HepG2 (cell line): ENCODE results near the gene LPO. TPM values are rescaled to one million over a fixed set of nuclear protein-coding genes. Genes with fewer than 3 reads are reported as not detected.

Experiments used
- BCL6 ChIP-seq: IDR thresholded peaks from 2 replicates; pipeline ENCODE4 v1.6.1; 2016; ENCODE audit warnings: missing genetic modification reagents, missing compliant biosample characterization
- DPF2 ChIP-seq: sonication (generic); formaldehyde crosslinking; IDR thresholded peaks from 2 replicates; pipeline ENCODE4 v1.4.0; 2020; ENCODE audit warnings: mild to moderate bottlenecking, low read depth, missing genetic modification reagents, borderline replicate concordance
- EEA1 ChIP-seq: sonication (generic); formaldehyde crosslinking; IDR thresholded peaks from 2 replicates; pipeline ENCODE4 v1.5.1; 2020; ENCODE audit warnings: mild to moderate bottlenecking, missing genetic modification reagents, borderline replicate concordance
- FOXO1 ChIP-seq: sonication (generic); formaldehyde crosslinking; IDR thresholded peaks from 2 replicates; pipeline ENCODE4 v1.4.0; 2020; ENCODE audit warnings: missing genetic modification reagents
- KLF11 ChIP-seq: IDR thresholded peaks from 2 replicates; pipeline ENCODE4 v1.6.1; 2016; ENCODE audit warnings: missing compliant biosample characterization
- RFX3 ChIP-seq: IDR thresholded peaks from 2 replicates; pipeline ENCODE4 v1.6.1; 2016; ENCODE audit warnings: missing biosample characterization, missing genetic modification reagents
- TFAP4 ChIP-seq: sonication (generic); IDR thresholded peaks from 2 replicates; pipeline ENCODE4 v1.6.1; 2016; ENCODE audit warnings: low read depth, borderline replicate concordance
- ZNF20 ChIP-seq: sonication (generic); formaldehyde crosslinking; IDR thresholded peaks from 2 replicates; pipeline ENCODE4 v1.4.0; 2020; ENCODE audit warnings: mild to moderate bottlenecking, moderate library complexity, missing genetic modification reagents
- ZNF280D ChIP-seq: sonication (generic); formaldehyde crosslinking; IDR thresholded peaks from 2 replicates; pipeline ENCODE4 v1.5.1; 2020; ENCODE audit warnings: mild to moderate bottlenecking, missing genetic modification reagents
- ZNF546 ChIP-seq: sonication (generic); formaldehyde crosslinking; conservative IDR thresholded peaks from 2 replicates; pipeline ENCODE4 v1.8.1; 2023; ENCODE audit warnings: mild to moderate bottlenecking, missing genetic modification reagents
- ZNF574 ChIP-seq: sonication (generic); formaldehyde crosslinking; IDR thresholded peaks from 2 replicates; pipeline ENCODE4 v1.4.0; 2020; ENCODE audit warnings: missing genetic modification reagents
- ZNF687 ChIP-seq: sonication (generic); formaldehyde crosslinking; IDR thresholded peaks from 2 replicates; pipeline ENCODE4 v1.5.1; 2020; ENCODE audit warnings: mild to moderate bottlenecking, missing genetic modification reagents, moderate library complexity
- ZNF800 ChIP-seq: sonication (generic); formaldehyde crosslinking; IDR thresholded peaks from 2 replicates; pipeline ENCODE4 v1.4.0; 2020; ENCODE audit warnings: missing genetic modification reagents
- ZSCAN5A ChIP-seq: sonication (generic); formaldehyde crosslinking; IDR thresholded peaks from 2 replicates; pipeline ENCODE4 v1.8.0; 2022; ENCODE audit warnings: mild to moderate bottlenecking, missing genetic modification reagents, borderline replicate concordance
- polyA plus RNA-seq, 8 experiments: library from polyadenylated mRNA; depleted of rRNA in 3 of 8; stranded (reverse) in 7 of 8; unstranded in 1 of 8; fragments of >200 nt; fragmentation: Illumina TruSeq in 4 of 8; extraction: Trizol in 4 of 8; gene quantifications; 2 replicates each; pipeline versions ENCODE4 v1.2.1 to v1.2.3, GENCODE V29; 2011 to 2016; ENCODE audit warnings: low read depth in 4 of 8, missing spikeins in 1 of 8, mixed read lengths in 1 of 8; ENCODE audit not compliant: insufficient read depth in 1 of 8
- total RNA-seq, 5 experiments: library from RNA; depleted of rRNA; stranded (reverse); fragments of >200 nt; fragmentation: Illumina TruSeq; extraction: Trizol; gene quantifications; 2 replicates each; pipeline ENCODE4 v1.2.3, GENCODE V29; 2016; ENCODE audit warnings: low read depth in 1 of 5

Gene LPO
- total and polyA plus RNA-seq, 2 of the 13 experiments (the other 11 are each of a cell fraction or from before 2014, with no cell fraction given): not detected

- TF ChIP-seq ZNF280D (CRISPR knock-in tag): no peak
- 0 out of 2 replicates have a peak, but pooled peaks have one; percentile 24 for TF ChIP-seq ZNF574 (CRISPR knock-in tag)
- TF ChIP-seq ZNF800 (CRISPR knock-in tag): peak; percentile 84
- 0 out of 2 replicates have a peak, but pooled peaks have one; percentile 45 for TF ChIP-seq ZNF546 (CRISPR knock-in tag)
- TF ChIP-seq DPF2: no peak
- TF ChIP-seq ZSCAN5A (CRISPR knock-in tag): no peak
- TF ChIP-seq RFX3 (CRISPR knock-in tag): no peak
- TF ChIP-seq TFAP4: peak; percentile 82
- no peak for TF ChIP-seq ZNF20
- no peak for TF ChIP-seq EEA1 (CRISPR knock-in tag)
- no peak for TF ChIP-seq FOXO1 (CRISPR knock-in tag)
- TF ChIP-seq BCL6 (CRISPR knock-in tag): no peak
- TF ChIP-seq KLF11: no peak
- peak; percentile 74 for TF ChIP-seq ZNF687
These were observed 40.8 kb downstream of the LPO start (continued) for GRCh38 chr17:58279016-58279711.
